H1 (cell line): ENCODE results near the gene ADSS1. TPM values are rescaled to one million over a fixed set of nuclear protein-coding genes. Genes with fewer than 3 reads are reported as not detected.

Experiments used
- CTCF ChIA-PET: fragments of 300-600 bp; sonication (Branson Sonifier 250); formaldehyde crosslinking; loops from one replicate; lab custom pipeline; 2021; ENCODE audit not compliant: partially characterized antibody; lab: Charles Lee
- POLR2A ChIA-PET: fragments of 300-600 bp; sonication (Branson Sonifier 250); formaldehyde crosslinking; loops from one replicate; lab custom pipeline; 2021; ENCODE audit warnings: inconsistent platforms; ENCODE audit not compliant: partially characterized antibody; lab: Charles Lee
- DNase-seq, 2 experiments: peaks; one replicate each; pipeline versions ENCODE4 v3.0.0 to v3.0.0-alpha.2; 2010 to 2022; ENCODE audit warnings: low spot score in 2 of 2, low read depth in 1 of 2, mixed read lengths in 1 of 2
- FAIRE-seq: peaks from 2 replicates; lab custom pipeline; 2011; peaks lifted over from hg19 to GRCh38; lab: Jason Lieb, UNC
- H2AFZ ChIP-seq: 2 replicates; pipeline ENCODE4 v1.8.1; 2012; ENCODE audit warnings: low read length, inconsistent platforms
- H2AK5ac ChIP-seq: 2 replicates; pipeline ENCODE4 v1.6.1; 2013; ENCODE audit warnings: low read depth, low read length
- H2BK120ac ChIP-seq: replicated peaks from 2 replicates; pipeline ENCODE3; 2013; ENCODE audit warnings: low read depth, low read length, inconsistent platforms
- H2BK12ac ChIP-seq: 2 replicates; pipeline ENCODE4 v1.6.1; 2013; ENCODE audit warnings: low read depth, low read length
- H2BK15ac ChIP-seq: 2 replicates; pipeline ENCODE4 v1.6.1; 2013; ENCODE audit warnings: low read length
- H2BK20ac ChIP-seq: 2 replicates; pipeline ENCODE4 v1.6.1; 2013; ENCODE audit warnings: low read length
- H2BK5ac ChIP-seq: 2 replicates; pipeline ENCODE4 v1.6.1; 2013; ENCODE audit warnings: low read depth, low read length
- H3K14ac ChIP-seq: 2 replicates; pipeline ENCODE4 v1.6.1; 2013; ENCODE audit warnings: inconsistent platforms; ENCODE audit not compliant: insufficient read length
- H3K18ac ChIP-seq: 2 replicates; pipeline ENCODE4 v1.6.1; 2013; ENCODE audit warnings: low read length; ENCODE audit errors: extremely low read depth
- H3K23ac ChIP-seq: 2 replicates; pipeline ENCODE4 v1.6.1; 2013; ENCODE audit warnings: inconsistent platforms; ENCODE audit not compliant: insufficient read length
- H3K23me2 ChIP-seq: 2 replicates; pipeline ENCODE4 v1.6.1; 2013; ENCODE audit warnings: low read depth, low read length
- H3K27ac ChIP-seq: 2 replicates; pipeline ENCODE4 v1.6.1; 2011; ENCODE audit warnings: low read depth, low read length, inconsistent platforms
- H3K27me3 ChIP-seq, 4 experiments: replicated peaks in 1 of 4; 1 replicate in 1 of 4; 2 replicates in 3 of 4; pipeline versions ENCODE4 v1.6.1 to v1.8.1; 2011 to 2013; ENCODE audit warnings: low read length in 3 of 4, mild to moderate bottlenecking in 3 of 4, inconsistent platforms in 2 of 4, mixed read lengths in 2 of 4, moderate library complexity in 1 of 4; ENCODE audit not compliant: control insufficient read depth in 3 of 4, insufficient read depth in 3 of 4; ENCODE audit errors: extremely low read depth in 1 of 4
- H3K36me3 ChIP-seq, 4 experiments: 2 replicates each; pipeline versions ENCODE4 v1.6.1 to v1.8.1; 2011 to 2013; ENCODE audit warnings: mild to moderate bottlenecking in 4 of 4, low read length in 3 of 4, moderate library complexity in 2 of 4, control low read depth in 1 of 4, inconsistent platforms in 1 of 4; ENCODE audit not compliant: insufficient read depth in 4 of 4, control insufficient read depth in 2 of 4
- H3K4ac ChIP-seq: replicated peaks from 2 replicates; pipeline ENCODE3; 2013; ENCODE audit warnings: low read length, low read depth, mixed read lengths, inconsistent platforms; ENCODE audit not compliant: insufficient read length
- H3K4me1 ChIP-seq, 4 experiments: replicated peaks in 1 of 4; 1 replicate in 1 of 4; 2 replicates in 3 of 4; pipeline versions ENCODE4 v1.6.1 to v1.8.1; 2011 to 2013; ENCODE audit warnings: low read length in 3 of 4, inconsistent platforms in 2 of 4, mixed read lengths in 1 of 4; ENCODE audit not compliant: insufficient read depth in 4 of 4, control insufficient read depth in 3 of 4
- H3K4me2 ChIP-seq, 2 experiments: 2 replicates each; pipeline versions ENCODE4 v1.6.1 to v1.8.1; 2011 to 2013; ENCODE audit warnings: low read depth in 2 of 2, low read length in 2 of 2, control low read depth in 1 of 2, inconsistent platforms in 1 of 2, mild to moderate bottlenecking in 1 of 2; ENCODE audit not compliant: insufficient read depth in 1 of 2
- H3K4me3 ChIP-seq, 4 experiments: fragments of 200-600, 300-600 bp in 1 of 4; sonication (generic), shearing (Covaris generic), sonication (Bioruptor Twin) in 1 of 4; 2 replicates each; pipeline versions ENCODE4 v1.5.1 to v1.8.1; 2011 to 2016; ENCODE audit warnings: low read length in 4 of 4, low read depth in 3 of 4, control low read depth in 2 of 4, inconsistent platforms in 2 of 4, mild to moderate bottlenecking in 2 of 4, mixed read lengths in 1 of 4, moderate library complexity in 1 of 4; ENCODE audit not compliant: insufficient read depth in 2 of 4; ENCODE audit errors: extremely low read depth in 1 of 4
- H3K56ac ChIP-seq: replicated peaks from 2 replicates; pipeline ENCODE3; 2013; ENCODE audit warnings: low read depth, mild to moderate bottlenecking, mixed read lengths, low read length, inconsistent platforms; ENCODE audit not compliant: insufficient read length
- H3K79me1 ChIP-seq: 2 replicates; pipeline ENCODE4 v1.6.1; 2013; ENCODE audit warnings: low read depth, low read length, control low read depth
- H3K79me2 ChIP-seq, 2 experiments: 2 replicates each; pipeline versions ENCODE4 v1.6.1 to v1.8.1; 2012 to 2013; ENCODE audit warnings: low read length in 2 of 2, mild to moderate bottlenecking in 2 of 2, inconsistent platforms in 1 of 2; ENCODE audit not compliant: insufficient read depth in 2 of 2, control insufficient read depth in 1 of 2
- H3K9ac ChIP-seq, 4 experiments: replicated peaks in 1 of 4; 1 replicate in 1 of 4; 2 replicates in 3 of 4; pipeline versions ENCODE4 v1.6.1 to v1.8.1; 2011 to 2013; ENCODE audit warnings: low read depth in 3 of 4, low read length in 3 of 4, control low read depth in 2 of 4, mild to moderate bottlenecking in 2 of 4, moderate library complexity in 2 of 4, inconsistent platforms in 1 of 4; ENCODE audit errors: extremely low read depth in 1 of 4
- H3K9me3 ChIP-seq, 2 experiments: 2 replicates each; pipeline versions ENCODE4 v1.6.1 to v1.8.1; 2012 to 2013; ENCODE audit warnings: mild to moderate bottlenecking in 2 of 2, moderate library complexity in 2 of 2, control low read depth in 1 of 2, inconsistent platforms in 1 of 2, low read depth in 1 of 2, low read length in 1 of 2, mixed read lengths in 1 of 2; ENCODE audit not compliant: insufficient read depth in 2 of 2
- H4K20me1 ChIP-seq, 2 experiments: replicated peaks in 1 of 2; 2 replicates each; pipeline versions ENCODE3 to v1.8.1; 2011 to 2013; ENCODE audit warnings: inconsistent platforms in 2 of 2, low read length in 2 of 2, mild to moderate bottlenecking in 1 of 2; ENCODE audit not compliant: insufficient read depth in 2 of 2, control insufficient read depth in 1 of 2
- H4K5ac ChIP-seq: 2 replicates; pipeline ENCODE4 v1.6.1; 2013; ENCODE audit warnings: low read length, low read depth, mixed read lengths, inconsistent platforms; ENCODE audit not compliant: insufficient read length
- H4K8ac ChIP-seq: 2 replicates; pipeline ENCODE4 v1.8.0; 2013; ENCODE audit warnings: mild to moderate bottlenecking, moderate library complexity, low read length, inconsistent platforms; ENCODE audit not compliant: insufficient read depth; ENCODE audit errors: extremely low read depth
- H4K91ac ChIP-seq: replicated peaks from 2 replicates; pipeline ENCODE3; 2013; ENCODE audit warnings: low read length, mixed read lengths, inconsistent platforms; ENCODE audit not compliant: insufficient read length
- BRCA1 ChIP-seq: IDR thresholded peaks from 2 replicates; pipeline ENCODE4 v1.6.1; 2012; ENCODE audit warnings: low read depth, low read length, improper control_type of control experiment
- KDM4A ChIP-seq: IDR thresholded peaks from one replicate; pipeline ENCODE4 v1.7.1; 2012; ENCODE audit warnings: low read depth, mild to moderate bottlenecking, moderate library complexity, low read length, inconsistent platforms; ENCODE audit not compliant: severe bottlenecking
- KDM5A ChIP-seq: fragments of 200-600 bp; IDR thresholded peaks from 2 replicates; pipeline ENCODE4 v1.7.1; 2012; ENCODE audit warnings: mild to moderate bottlenecking, low read length, inconsistent platforms, mixed read lengths
- RNF2 ChIP-seq: fragments of 200-900, 300-1000 bp; sonication (generic); IDR thresholded peaks from 2 replicates; pipeline ENCODE4 v1.7.1; 2016; ENCODE audit warnings: borderline replicate concordance, low read depth, mild to moderate bottlenecking, antibody characterized with exemption, low read length; ENCODE audit not compliant: poor library complexity, severe bottlenecking; ENCODE audit errors: missing control alignments
- TCF12 ChIP-seq: IDR thresholded peaks from 2 replicates; pipeline ENCODE4 v1.6.1; 2011; ENCODE audit warnings: low read depth, mild to moderate bottlenecking, low read length
- USF2 ChIP-seq: IDR thresholded peaks from 2 replicates; pipeline ENCODE4 v1.6.1; 2011; ENCODE audit warnings: low read length, improper control_type of control experiment
- WGBS, 2 experiments: shearing (Covaris generic) in 1 of 2; methylation state at CpG; one replicate each; pipeline versions ENCODE4 v1.1.6 to v1.1.7; 2013 to 2015; ENCODE audit warnings: low lambda C conversion rate in 2 of 2, mixed read lengths in 2 of 2, inconsistent platforms in 1 of 2, low coverage in 1 of 2, missing lambda C conversion rate in 1 of 2; ENCODE audit not compliant: insufficient replicate concordance in 2 of 2, insufficient coverage in 1 of 2, insufficient read length in 1 of 2; ENCODE audit errors: extremely low coverage in 1 of 2, missing lambda C conversion rate in 1 of 2; 5-methylcytosine and 5-hydroxymethylcytosine counted together
- polyA plus RNA-seq, 7 experiments: library from polyadenylated mRNA; depleted of rRNA in 3 of 7; stranded (reverse) in 5 of 7; unstranded in 2 of 7; fragments of >200 nt in 5 of 7; fragments of 200-250 nt in 2 of 7; gene quantifications; 1 replicate in 5 of 7; 2 replicates in 1 of 7; 4 replicates in 1 of 7; pipeline versions ENCODE4 v1.2.1 to v1.2.3, GENCODE V29; 2011 to 2013; ENCODE audit warnings: missing spikeins in 2 of 7, mixed read lengths in 2 of 7
- total RNA-seq: library from RNA; stranded (reverse); fragmentation: NEBNext Ultra II Directional; extraction: Animal tissue kit (Norgen Biotek cat#: 25700); gene quantifications from 2 replicates; pipeline ENCODE4 v1.2.1, GENCODE V29; 2021
- TF ChIP-seq, protein P1 (sequence below), 3 experiments: IDR thresholded peaks; 1 replicate in 2 of 3; 2 replicates in 1 of 3; pipeline versions ENCODE4 v1.5.1 to v1.6.1; 2011; ENCODE audit warnings: low read length in 3 of 3, mild to moderate bottlenecking in 3 of 3, inconsistent platforms in 2 of 3, low read depth in 1 of 3, moderate library complexity in 1 of 3; ENCODE audit not compliant: insufficient read depth in 1 of 3; ENCODE audit errors: control extremely low read depth in 1 of 3

ADSS1 gene
- total and polyA plus RNA-seq, 2 of the 8 experiments (the other 6 are each of a cell fraction or from before 2014, with no cell fraction given): 7.1 to 7.9 TPM

GRCh38 chr14:104697892-104698583 is 26.0 kb upstream of the ADSS1 start:
- H3K36me3 ChIP-seq: peaks cover 0 to 9% (median 2%) of the 10 kb centered on the region in 4 experiments; a peak in 3 of 8 replicates
- no peak overlapping the region for H3K4me3 ChIP-seq
- no peak overlapping the region for H3K4ac ChIP-seq
- H3K23me2 ChIP-seq: no peaks in the 10 kb centered on the region; the same call in 1 of the 2 replicates
- H2BK5ac ChIP-seq: no peak overlapping the region
- no peak overlapping the region for H2BK120ac ChIP-seq
- WGBS, 2 experiments: 81% methylated on average over 19 of the region's 19 CpGs; no CpG with 5 or more reads in 1 of the 2 experiments
- no peak overlapping the region for H3K27ac ChIP-seq
- H2BK15ac ChIP-seq: 0 out of 2 replicates have a peak overlapping the region, but pooled peaks have one; percentile 46
- no peak overlapping the region for H4K8ac ChIP-seq
- peaks cover 1 to 43% of the 10 kb centered on the region in 2 experiments for H4K20me1 ChIP-seq
- no peak overlapping the region for H3K9ac ChIP-seq
- H3K79me2 ChIP-seq: peaks cover 0 to under 1% of the 10 kb centered on the region in 2 experiments; a peak in 1 of 4 replicates
- FAIRE-seq (no peak), DNase-seq (no peak)
- H3K9me3 ChIP-seq: peaks cover 0 to 1% of the 10 kb centered on the region in 2 experiments; a peak in 1 of 4 replicates
- no peak overlapping the region for H4K91ac ChIP-seq
- no peaks in the 10 kb centered on the region; a peak in 1 of 7 replicates for H3K27me3 ChIP-seq
- no peak overlapping the region for H4K5ac ChIP-seq
- H2AFZ ChIP-seq: no peak overlapping the region
- H3K4me2 ChIP-seq: no peak overlapping the region
- H3K56ac ChIP-seq: no peak overlapping the region
- H3K79me1 ChIP-seq: peaks cover 5% of the 10 kb centered on the region; the same call in 1 of the 2 replicates
- no peak overlapping the region for H2BK12ac ChIP-seq
- peaks cover 0 to 31% (median 20%) of the 10 kb centered on the region in 4 experiments; a peak in 5 of 7 replicates for H3K4me1 ChIP-seq
- no peak overlapping the region for H3K18ac ChIP-seq
- POLR2A ChIA-PET: interaction anchor here (0.6 to 6.6 kb wide), 5 partner anchors 8 to 28 kb away, joined by 3 to 71 read pairs (median 3); no protein-coding TSS in a partner anchor
- no peak overlapping the region for H2AK5ac ChIP-seq
- H2BK20ac ChIP-seq: no peak overlapping the region
- H3K14ac ChIP-seq: no peak overlapping the region
- no peak overlapping the region for H3K23ac ChIP-seq
- CTCF ChIA-PET: interaction anchor here (0.6 to 9.1 kb wide), 11 partner anchors 10 to 129 kb away, joined by 3 to 70 read pairs (median 4); no protein-coding TSS in a partner anchor
- TF ChIP-seq BRCA1 (no peak), TCF12 (no peak), USF2 (no peak), RNF2 (no peak), KDM5A (no peak), KDM4A (no peak)
- TF ChIP-seq, protein P1, sequence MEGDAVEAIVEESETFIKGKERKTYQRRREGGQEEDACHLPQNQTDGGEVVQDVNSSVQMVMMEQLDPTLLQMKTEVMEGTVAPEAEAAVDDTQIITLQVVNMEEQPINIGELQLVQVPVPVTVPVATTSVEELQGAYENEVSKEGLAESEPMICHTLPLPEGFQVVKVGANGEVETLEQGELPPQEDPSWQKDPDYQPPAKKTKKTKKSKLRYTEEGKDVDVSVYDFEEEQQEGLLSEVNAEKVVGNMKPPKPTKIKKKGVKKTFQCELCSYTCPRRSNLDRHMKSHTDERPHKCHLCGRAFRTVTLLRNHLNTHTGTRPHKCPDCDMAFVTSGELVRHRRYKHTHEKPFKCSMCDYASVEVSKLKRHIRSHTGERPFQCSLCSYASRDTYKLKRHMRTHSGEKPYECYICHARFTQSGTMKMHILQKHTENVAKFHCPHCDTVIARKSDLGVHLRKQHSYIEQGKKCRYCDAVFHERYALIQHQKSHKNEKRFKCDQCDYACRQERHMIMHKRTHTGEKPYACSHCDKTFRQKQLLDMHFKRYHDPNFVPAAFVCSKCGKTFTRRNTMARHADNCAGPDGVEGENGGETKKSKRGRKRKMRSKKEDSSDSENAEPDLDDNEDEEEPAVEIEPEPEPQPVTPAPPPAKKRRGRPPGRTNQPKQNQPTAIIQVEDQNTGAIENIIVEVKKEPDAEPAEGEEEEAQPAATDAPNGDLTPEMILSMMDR (IDR thresholded peaks at IDR 0.05; ENCODE audit: control extremely low read depth in 1 of 3, insufficient read depth in 1 of 3, low read depth in 1 of 3, low read length in 3 of 3): no peak
